WTC11 (cell line): ENCODE data around the gene MFSD12. TPM values are rescaled to one million over a fixed set of nuclear protein-coding genes. Genes with fewer than 3 reads are reported as not detected.

Source experiments
- ATF1 ChIP-seq: sonication (generic); formaldehyde crosslinking; IDR thresholded peaks from 2 replicates; pipeline ENCODE4 v1.8.1; 2023; ENCODE audit warnings: mild to moderate bottlenecking, moderate library complexity, missing genetic modification reagents
- FOXP1 ChIP-seq: sonication (generic); formaldehyde crosslinking; IDR thresholded peaks from 2 replicates; pipeline ENCODE4 v1.8.0; 2022; ENCODE audit warnings: missing genetic modification reagents, mild to moderate bottlenecking, moderate library complexity, borderline replicate concordance
- GABPB1 ChIP-seq: sonication (generic); formaldehyde crosslinking; IDR thresholded peaks from 2 replicates; pipeline ENCODE4 v1.8.1; 2023; ENCODE audit warnings: mild to moderate bottlenecking, missing genetic modification reagents
- GRHL2 ChIP-seq: fragments of 250-450 bp; sonication (Bioruptor Pico); IDR thresholded peaks from 2 replicates; pipeline ENCODE4 v1.8.0; 2022; ENCODE audit warnings: mild to moderate bottlenecking, moderate library complexity; ENCODE audit not compliant: insufficient replicate concordance, severe bottlenecking
- GTF2I ChIP-seq: fragments of 250-450 bp; sonication (Bioruptor Pico); conservative IDR thresholded peaks from 2 replicates; pipeline ENCODE4 v1.4.0; 2021; ENCODE audit warnings: mild to moderate bottlenecking
- NFATC4 ChIP-seq: fragments of 250-450 bp; sonication (Bioruptor Pico); IDR thresholded peaks from 2 replicates; pipeline ENCODE4 v1.9.0; 2021; ENCODE audit warnings: mild to moderate bottlenecking
- NFYB ChIP-seq: sonication (generic); formaldehyde crosslinking; conservative IDR thresholded peaks from 2 replicates; pipeline ENCODE4 v1.8.0; 2022; ENCODE audit warnings: low read depth, missing genetic modification reagents
- SP1 ChIP-seq: sonication (generic); formaldehyde crosslinking; conservative IDR thresholded peaks from 2 replicates; pipeline ENCODE4 v1.8.1; 2022; ENCODE audit warnings: missing genetic modification reagents
- TP53 ChIP-seq: sonication (generic); formaldehyde crosslinking; IDR thresholded peaks from 2 replicates; pipeline ENCODE4 v1.8.1; 2023; ENCODE audit warnings: mild to moderate bottlenecking, missing genetic modification reagents
- ZNF138 ChIP-seq: sonication (generic); formaldehyde crosslinking; conservative IDR thresholded peaks from 2 replicates; pipeline ENCODE4 v1.8.1; 2022; ENCODE audit warnings: mild to moderate bottlenecking, moderate library complexity, missing genetic modification reagents
- total RNA-seq: library from RNA; stranded (reverse); gene quantifications from 3 replicates; pipeline ENCODE4 v1.2.3, GENCODE V29; 2021
- TF ChIP-seq, protein P1 (sequence below): fragments of 250-450 bp; sonication (Bioruptor Pico); IDR thresholded peaks from 2 replicates; pipeline ENCODE4 v1.9.0; 2021; ENCODE audit warnings: mild to moderate bottlenecking, borderline replicate concordance
- TF ChIP-seq, protein P2 (sequence below): sonication (generic); formaldehyde crosslinking; IDR thresholded peaks from 2 replicates; pipeline ENCODE4 v1.8.0; 2023; ENCODE audit warnings: missing genetic modification reagents, mild to moderate bottlenecking, borderline replicate concordance
- TF ChIP-seq, protein P3 (sequence below): fragments of 250-450 bp; sonication (Bioruptor Pico); IDR thresholded peaks from 2 replicates; pipeline ENCODE4 v1.9.0; 2021; ENCODE audit warnings: mild to moderate bottlenecking
- TF ChIP-seq, protein P4 (sequence below): sonication (generic); formaldehyde crosslinking; IDR thresholded peaks from 2 replicates; pipeline ENCODE4 v1.8.1; 2022; ENCODE audit warnings: missing genetic modification reagents, borderline replicate concordance
- TF ChIP-seq, protein P5 (sequence below): sonication (generic); formaldehyde crosslinking; IDR thresholded peaks from 2 replicates; pipeline ENCODE4 v1.8.0; 2023; ENCODE audit warnings: mild to moderate bottlenecking, missing genetic modification reagents
- TF ChIP-seq, protein P6 (sequence below): sonication (generic); formaldehyde crosslinking; IDR thresholded peaks from 2 replicates; pipeline ENCODE4 v1.8.0; 2022; ENCODE audit warnings: mild to moderate bottlenecking, missing genetic modification reagents
- TF ChIP-seq, protein P7 (sequence below): sonication (generic); formaldehyde crosslinking; IDR thresholded peaks from 2 replicates; pipeline ENCODE4 v1.8.1; 2023; ENCODE audit warnings: mild to moderate bottlenecking, missing genetic modification reagents, moderate library complexity
- TF ChIP-seq, protein P8 (sequence below): sonication (generic); formaldehyde crosslinking; IDR thresholded peaks from 2 replicates; pipeline ENCODE4 v1.8.0; 2022; ENCODE audit warnings: mild to moderate bottlenecking, missing genetic modification reagents
- TF ChIP-seq, protein P9 (sequence below): sonication (generic); formaldehyde crosslinking; IDR thresholded peaks from 2 replicates; pipeline ENCODE4 v1.8.0; 2022; ENCODE audit warnings: mild to moderate bottlenecking, missing genetic modification reagents

Gene MFSD12
- total RNA-seq, 1 experiment from 2014 or later: 59.9 TPM

DNA sequence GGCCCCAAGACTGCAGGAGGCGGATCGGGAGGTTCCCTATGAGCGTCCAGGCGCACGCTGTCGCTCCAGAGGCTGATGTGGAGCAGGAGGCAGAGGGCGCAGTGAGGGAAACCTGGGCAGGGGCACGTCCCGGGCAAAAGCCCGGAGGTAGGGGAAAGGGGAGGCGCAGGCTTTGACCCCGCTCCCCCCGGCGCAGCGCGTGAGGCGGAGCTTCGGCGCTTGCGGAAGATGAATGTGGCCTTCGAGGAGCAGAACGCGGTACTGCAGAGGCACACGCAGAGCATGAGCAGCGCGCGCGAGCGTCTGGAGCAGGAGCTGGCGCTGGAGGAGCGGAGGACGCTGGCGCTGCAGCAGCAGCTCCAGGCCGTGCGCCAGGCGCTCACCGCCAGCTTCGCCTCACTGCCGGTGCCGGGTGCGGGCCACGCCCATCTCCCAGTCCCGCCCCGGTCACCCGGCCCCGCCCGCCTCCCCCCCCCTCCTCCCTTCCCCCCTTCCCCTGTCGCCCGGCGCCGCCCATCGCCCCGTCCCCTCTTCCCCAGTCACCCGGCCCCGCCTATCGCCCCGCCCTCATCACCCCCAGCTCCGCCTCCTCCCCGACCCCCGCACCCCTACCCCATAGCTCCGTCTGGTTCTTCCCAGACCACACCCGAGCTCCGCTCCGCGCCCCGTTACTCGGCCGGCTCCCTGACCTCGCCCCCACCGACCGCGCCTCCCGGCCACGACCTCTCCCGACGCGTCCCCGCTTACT, 19.5 kb upstream of the MFSD12 start (continued):
- TF ChIP-seq, protein P1, sequence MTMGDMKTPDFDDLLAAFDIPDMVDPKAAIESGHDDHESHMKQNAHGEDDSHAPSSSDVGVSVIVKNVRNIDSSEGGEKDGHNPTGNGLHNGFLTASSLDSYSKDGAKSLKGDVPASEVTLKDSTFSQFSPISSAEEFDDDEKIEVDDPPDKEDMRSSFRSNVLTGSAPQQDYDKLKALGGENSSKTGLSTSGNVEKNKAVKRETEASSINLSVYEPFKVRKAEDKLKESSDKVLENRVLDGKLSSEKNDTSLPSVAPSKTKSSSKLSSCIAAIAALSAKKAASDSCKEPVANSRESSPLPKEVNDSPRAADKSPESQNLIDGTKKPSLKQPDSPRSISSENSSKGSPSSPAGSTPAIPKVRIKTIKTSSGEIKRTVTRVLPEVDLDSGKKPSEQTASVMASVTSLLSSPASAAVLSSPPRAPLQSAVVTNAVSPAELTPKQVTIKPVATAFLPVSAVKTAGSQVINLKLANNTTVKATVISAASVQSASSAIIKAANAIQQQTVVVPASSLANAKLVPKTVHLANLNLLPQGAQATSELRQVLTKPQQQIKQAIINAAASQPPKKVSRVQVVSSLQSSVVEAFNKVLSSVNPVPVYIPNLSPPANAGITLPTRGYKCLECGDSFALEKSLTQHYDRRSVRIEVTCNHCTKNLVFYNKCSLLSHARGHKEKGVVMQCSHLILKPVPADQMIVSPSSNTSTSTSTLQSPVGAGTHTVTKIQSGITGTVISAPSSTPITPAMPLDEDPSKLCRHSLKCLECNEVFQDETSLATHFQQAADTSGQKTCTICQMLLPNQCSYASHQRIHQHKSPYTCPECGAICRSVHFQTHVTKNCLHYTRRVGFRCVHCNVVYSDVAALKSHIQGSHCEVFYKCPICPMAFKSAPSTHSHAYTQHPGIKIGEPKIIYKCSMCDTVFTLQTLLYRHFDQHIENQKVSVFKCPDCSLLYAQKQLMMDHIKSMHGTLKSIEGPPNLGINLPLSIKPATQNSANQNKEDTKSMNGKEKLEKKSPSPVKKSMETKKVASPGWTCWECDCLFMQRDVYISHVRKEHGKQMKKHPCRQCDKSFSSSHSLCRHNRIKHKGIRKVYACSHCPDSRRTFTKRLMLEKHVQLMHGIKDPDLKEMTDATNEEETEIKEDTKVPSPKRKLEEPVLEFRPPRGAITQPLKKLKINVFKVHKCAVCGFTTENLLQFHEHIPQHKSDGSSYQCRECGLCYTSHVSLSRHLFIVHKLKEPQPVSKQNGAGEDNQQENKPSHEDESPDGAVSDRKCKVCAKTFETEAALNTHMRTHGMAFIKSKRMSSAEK (CRISPR knock-in tag): 0 out of 2 replicates have a peak, but pooled peaks have one; percentile 24
- TF ChIP-seq, protein P2, sequence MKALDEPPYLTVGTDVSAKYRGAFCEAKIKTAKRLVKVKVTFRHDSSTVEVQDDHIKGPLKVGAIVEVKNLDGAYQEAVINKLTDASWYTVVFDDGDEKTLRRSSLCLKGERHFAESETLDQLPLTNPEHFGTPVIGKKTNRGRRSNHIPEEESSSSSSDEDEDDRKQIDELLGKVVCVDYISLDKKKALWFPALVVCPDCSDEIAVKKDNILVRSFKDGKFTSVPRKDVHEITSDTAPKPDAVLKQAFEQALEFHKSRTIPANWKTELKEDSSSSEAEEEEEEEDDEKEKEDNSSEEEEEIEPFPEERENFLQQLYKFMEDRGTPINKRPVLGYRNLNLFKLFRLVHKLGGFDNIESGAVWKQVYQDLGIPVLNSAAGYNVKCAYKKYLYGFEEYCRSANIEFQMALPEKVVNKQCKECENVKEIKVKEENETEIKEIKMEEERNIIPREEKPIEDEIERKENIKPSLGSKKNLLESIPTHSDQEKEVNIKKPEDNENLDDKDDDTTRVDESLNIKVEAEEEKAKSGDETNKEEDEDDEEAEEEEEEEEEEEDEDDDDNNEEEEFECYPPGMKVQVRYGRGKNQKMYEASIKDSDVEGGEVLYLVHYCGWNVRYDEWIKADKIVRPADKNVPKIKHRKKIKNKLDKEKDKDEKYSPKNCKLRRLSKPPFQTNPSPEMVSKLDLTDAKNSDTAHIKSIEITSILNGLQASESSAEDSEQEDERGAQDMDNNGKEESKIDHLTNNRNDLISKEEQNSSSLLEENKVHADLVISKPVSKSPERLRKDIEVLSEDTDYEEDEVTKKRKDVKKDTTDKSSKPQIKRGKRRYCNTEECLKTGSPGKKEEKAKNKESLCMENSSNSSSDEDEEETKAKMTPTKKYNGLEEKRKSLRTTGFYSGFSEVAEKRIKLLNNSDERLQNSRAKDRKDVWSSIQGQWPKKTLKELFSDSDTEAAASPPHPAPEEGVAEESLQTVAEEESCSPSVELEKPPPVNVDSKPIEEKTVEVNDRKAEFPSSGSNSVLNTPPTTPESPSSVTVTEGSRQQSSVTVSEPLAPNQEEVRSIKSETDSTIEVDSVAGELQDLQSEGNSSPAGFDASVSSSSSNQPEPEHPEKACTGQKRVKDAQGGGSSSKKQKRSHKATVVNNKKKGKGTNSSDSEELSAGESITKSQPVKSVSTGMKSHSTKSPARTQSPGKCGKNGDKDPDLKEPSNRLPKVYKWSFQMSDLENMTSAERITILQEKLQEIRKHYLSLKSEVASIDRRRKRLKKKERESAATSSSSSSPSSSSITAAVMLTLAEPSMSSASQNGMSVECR (CRISPR knock-in tag): peak; percentile 58; the same call in 1 of the 2 replicates
- TF ChIP-seq GTF2I (no peak), FOXP1 (CRISPR knock-in tag) (peak; percentile 68; the same call in 1 of the 2 replicates), GABPB1 (CRISPR knock-in tag) (no peak), ZNF138 (no peak), TP53 (CRISPR knock-in tag) (peak; percentile 81), GRHL2 (CRISPR knock-in tag) (no peak), ATF1 (CRISPR knock-in tag) (no peak), SP1 (peak; percentile 66), NFYB (CRISPR knock-in tag) (no peak), NFATC4 (no peak)
- TF ChIP-seq, protein P3, sequence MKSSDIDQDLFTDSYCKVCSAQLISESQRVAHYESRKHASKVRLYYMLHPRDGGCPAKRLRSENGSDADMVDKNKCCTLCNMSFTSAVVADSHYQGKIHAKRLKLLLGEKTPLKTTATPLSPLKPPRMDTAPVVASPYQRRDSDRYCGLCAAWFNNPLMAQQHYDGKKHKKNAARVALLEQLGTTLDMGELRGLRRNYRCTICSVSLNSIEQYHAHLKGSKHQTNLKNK: no peak
- TF ChIP-seq, protein P4, sequence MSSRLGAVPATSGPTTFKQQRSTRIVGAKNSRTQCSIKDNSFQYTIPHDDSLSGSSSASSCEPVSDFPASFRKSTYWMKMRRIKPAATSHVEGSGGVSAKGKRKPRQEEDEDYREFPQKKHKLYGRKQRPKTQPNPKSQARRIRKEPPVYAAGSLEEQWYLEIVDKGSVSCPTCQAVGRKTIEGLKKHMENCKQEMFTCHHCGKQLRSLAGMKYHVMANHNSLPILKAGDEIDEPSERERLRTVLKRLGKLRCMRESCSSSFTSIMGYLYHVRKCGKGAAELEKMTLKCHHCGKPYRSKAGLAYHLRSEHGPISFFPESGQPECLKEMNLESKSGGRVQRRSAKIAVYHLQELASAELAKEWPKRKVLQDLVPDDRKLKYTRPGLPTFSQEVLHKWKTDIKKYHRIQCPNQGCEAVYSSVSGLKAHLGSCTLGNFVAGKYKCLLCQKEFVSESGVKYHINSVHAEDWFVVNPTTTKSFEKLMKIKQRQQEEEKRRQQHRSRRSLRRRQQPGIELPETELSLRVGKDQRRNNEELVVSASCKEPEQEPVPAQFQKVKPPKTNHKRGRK (CRISPR knock-in tag): no peak
- TF ChIP-seq, protein P5, sequence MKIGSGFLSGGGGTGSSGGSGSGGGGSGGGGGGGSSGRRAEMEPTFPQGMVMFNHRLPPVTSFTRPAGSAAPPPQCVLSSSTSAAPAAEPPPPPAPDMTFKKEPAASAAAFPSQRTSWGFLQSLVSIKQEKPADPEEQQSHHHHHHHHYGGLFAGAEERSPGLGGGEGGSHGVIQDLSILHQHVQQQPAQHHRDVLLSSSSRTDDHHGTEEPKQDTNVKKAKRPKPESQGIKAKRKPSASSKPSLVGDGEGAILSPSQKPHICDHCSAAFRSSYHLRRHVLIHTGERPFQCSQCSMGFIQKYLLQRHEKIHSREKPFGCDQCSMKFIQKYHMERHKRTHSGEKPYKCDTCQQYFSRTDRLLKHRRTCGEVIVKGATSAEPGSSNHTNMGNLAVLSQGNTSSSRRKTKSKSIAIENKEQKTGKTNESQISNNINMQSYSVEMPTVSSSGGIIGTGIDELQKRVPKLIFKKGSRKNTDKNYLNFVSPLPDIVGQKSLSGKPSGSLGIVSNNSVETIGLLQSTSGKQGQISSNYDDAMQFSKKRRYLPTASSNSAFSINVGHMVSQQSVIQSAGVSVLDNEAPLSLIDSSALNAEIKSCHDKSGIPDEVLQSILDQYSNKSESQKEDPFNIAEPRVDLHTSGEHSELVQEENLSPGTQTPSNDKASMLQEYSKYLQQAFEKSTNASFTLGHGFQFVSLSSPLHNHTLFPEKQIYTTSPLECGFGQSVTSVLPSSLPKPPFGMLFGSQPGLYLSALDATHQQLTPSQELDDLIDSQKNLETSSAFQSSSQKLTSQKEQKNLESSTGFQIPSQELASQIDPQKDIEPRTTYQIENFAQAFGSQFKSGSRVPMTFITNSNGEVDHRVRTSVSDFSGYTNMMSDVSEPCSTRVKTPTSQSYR (CRISPR knock-in tag): no peak
- TF ChIP-seq, protein P6, sequence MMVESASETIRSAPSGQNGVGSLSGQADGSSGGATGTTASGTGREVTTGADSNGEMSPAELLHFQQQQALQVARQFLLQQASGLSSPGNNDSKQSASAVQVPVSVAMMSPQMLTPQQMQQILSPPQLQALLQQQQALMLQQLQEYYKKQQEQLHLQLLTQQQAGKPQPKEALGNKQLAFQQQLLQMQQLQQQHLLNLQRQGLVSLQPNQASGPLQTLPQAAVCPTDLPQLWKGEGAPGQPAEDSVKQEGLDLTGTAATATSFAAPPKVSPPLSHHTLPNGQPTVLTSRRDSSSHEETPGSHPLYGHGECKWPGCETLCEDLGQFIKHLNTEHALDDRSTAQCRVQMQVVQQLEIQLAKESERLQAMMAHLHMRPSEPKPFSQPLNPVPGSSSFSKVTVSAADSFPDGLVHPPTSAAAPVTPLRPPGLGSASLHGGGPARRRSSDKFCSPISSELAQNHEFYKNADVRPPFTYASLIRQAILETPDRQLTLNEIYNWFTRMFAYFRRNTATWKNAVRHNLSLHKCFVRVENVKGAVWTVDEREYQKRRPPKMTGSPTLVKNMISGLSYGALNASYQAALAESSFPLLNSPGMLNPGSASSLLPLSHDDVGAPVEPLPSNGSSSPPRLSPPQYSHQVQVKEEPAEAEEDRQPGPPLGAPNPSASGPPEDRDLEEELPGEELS (CRISPR knock-in tag): peak; percentile 64; the same call in 1 of the 2 replicates
- TF ChIP-seq, protein P7, sequence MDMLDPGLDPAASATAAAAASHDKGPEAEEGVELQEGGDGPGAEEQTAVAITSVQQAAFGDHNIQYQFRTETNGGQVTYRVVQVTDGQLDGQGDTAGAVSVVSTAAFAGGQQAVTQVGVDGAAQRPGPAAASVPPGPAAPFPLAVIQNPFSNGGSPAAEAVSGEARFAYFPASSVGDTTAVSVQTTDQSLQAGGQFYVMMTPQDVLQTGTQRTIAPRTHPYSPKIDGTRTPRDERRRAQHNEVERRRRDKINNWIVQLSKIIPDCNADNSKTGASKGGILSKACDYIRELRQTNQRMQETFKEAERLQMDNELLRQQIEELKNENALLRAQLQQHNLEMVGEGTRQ: peak; percentile 24; the same call in 1 of the 2 replicates
- TF ChIP-seq, protein P8, sequence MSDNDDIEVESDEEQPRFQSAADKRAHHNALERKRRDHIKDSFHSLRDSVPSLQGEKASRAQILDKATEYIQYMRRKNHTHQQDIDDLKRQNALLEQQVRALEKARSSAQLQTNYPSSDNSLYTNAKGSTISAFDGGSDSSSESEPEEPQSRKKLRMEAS (CRISPR knock-in tag): peak; percentile 74
- TF ChIP-seq, protein P9, sequence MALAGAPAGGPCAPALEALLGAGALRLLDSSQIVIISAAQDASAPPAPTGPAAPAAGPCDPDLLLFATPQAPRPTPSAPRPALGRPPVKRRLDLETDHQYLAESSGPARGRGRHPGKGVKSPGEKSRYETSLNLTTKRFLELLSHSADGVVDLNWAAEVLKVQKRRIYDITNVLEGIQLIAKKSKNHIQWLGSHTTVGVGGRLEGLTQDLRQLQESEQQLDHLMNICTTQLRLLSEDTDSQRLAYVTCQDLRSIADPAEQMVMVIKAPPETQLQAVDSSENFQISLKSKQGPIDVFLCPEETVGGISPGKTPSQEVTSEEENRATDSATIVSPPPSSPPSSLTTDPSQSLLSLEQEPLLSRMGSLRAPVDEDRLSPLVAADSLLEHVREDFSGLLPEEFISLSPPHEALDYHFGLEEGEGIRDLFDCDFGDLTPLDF (CRISPR knock-in tag): no peak
